GM12872 (cell line): ENCODE measurements around the gene COQ4.

Experiments
- CTCF ChIP-seq: IDR thresholded peaks from 3 replicates; pipeline ENCODE4 v1.5.1; 2011; ENCODE audit warnings: low read depth, mild to moderate bottlenecking, low read length, moderate library complexity; ENCODE audit not compliant: insufficient read depth

COQ4 gene

GRCh38 chr9:128322404-128323211 is at the start of gene COQ4, which contains the start of gene TRUB2:
TSS of gene COQ4 (plus strand) at chr9:128322839. CDS start at chr9:128322859, 20 bp downstream.
TSS of gene TRUB2 (minus strand) at chr9:128322447. CDS start at chr9:128322408, 39 bp downstream.
- TF ChIP-seq CTCF = no peak

GRCh38 chr9:128274245-128274644 is 48.4 kb upstream of the COQ4 start:
- TF ChIP-seq CTCF = no peak

- no peak for TF ChIP-seq CTCF
Observed at GRCh38 chr9:128275198-128276007, 47.2 kb upstream of the COQ4 start, which contains the start of gene GOLGA2. TSS of gene GOLGA2 (minus strand) at chr9:128276007. CDS start at chr9:128275976, 31 bp downstream.

- no peak for TF ChIP-seq CTCF
Observed at GRCh38 chr9:128276008-128276573, 46.5 kb upstream of the COQ4 start, which contains the start of gene SWI5. TSS of gene SWI5 (plus strand) at chr9:128276276.

GRCh38 chr9:128276574-128277270 is 45.9 kb upstream of the COQ4 start:
- TF ChIP-seq CTCF = no peak

GRCh38 chr9:128280084-128280622 is 42.5 kb upstream of the COQ4 start:
- TF ChIP-seq CTCF = no peak
